SK-N-SH (cell line): ENCODE measurements around the gene TRIP11. TPM values are rescaled to one million over a fixed set of nuclear protein-coding genes. Genes with fewer than 3 reads are reported as not detected.

Source experiments
- CTCF ChIA-PET: fragments of 300-600, 350-600 bp; formaldehyde crosslinking; extraction: SDS; loops from one replicate; lab custom pipeline; 2021; lab: Yijun Ruan, JAX
- POLR2A ChIA-PET: fragments of 350-600 bp; sonication (Branson Sonifier 250); formaldehyde crosslinking; extraction: SDS; loops from one replicate; lab custom pipeline; 2020; ENCODE audit warnings: antibody characterized with exemption, inconsistent platforms; lab: Yijun Ruan, JAX
- DNase-seq: peaks from one replicate; pipeline ENCODE4 v3.0.0; 2012
- H2AFZ ChIP-seq: fragments of 200-600 bp; sonication (generic); 2 replicates; pipeline ENCODE4 v1.8.1; 2016; ENCODE audit warnings: antibody characterized with exemption, mild to moderate bottlenecking, low read depth
- H3F3A ChIP-seq: fragments of 200-600 bp; sonication (generic); replicated peaks from 2 replicates; pipeline ENCODE3; 2016; ENCODE audit warnings: antibody characterized with exemption, mild to moderate bottlenecking; ENCODE audit not compliant: insufficient read depth
- H3K27ac ChIP-seq, 2 experiments: fragments of 200-500 bp in 1 of 2; fragments of 200-600 bp in 1 of 2; sonication (Bioruptor generic) in 1 of 2; sonication (generic), shearing (Covaris generic) in 1 of 2; 2 replicates each; pipeline versions ENCODE4 v1.5.1 to v1.6.1; 2014 to 2016; ENCODE audit warnings: low read depth in 2 of 2, inconsistent platforms in 1 of 2, low read length in 1 of 2, mild to moderate bottlenecking in 1 of 2, mixed read lengths in 1 of 2
- H3K27me3 ChIP-seq: fragments of 200-600 bp; sonication (generic), shearing (Covaris generic); 2 replicates; pipeline ENCODE4 v1.6.1; 2016; ENCODE audit warnings: mixed run types; ENCODE audit not compliant: insufficient read depth
- H3K36me3 ChIP-seq, 2 experiments: fragments of 200-500 bp in 1 of 2; fragments of 200-600 bp in 1 of 2; sonication (Bioruptor generic) in 1 of 2; sonication (generic) in 1 of 2; replicated peaks in 1 of 2; 2 replicates each; pipeline versions ENCODE3 to v1.5.1; 2014 to 2016; ENCODE audit warnings: low read length in 1 of 2, mild to moderate bottlenecking in 1 of 2; ENCODE audit not compliant: insufficient read depth in 2 of 2, control insufficient read depth in 1 of 2
- H3K4me1 ChIP-seq, 2 experiments: fragments of 200-500 bp in 1 of 2; fragments of 200-600 bp in 1 of 2; sonication (Bioruptor generic) in 1 of 2; sonication (generic), shearing (Covaris generic) in 1 of 2; 2 replicates each; pipeline versions ENCODE4 v1.5.1 to v1.6.1; 2014 to 2016; ENCODE audit warnings: low read depth in 1 of 2, low read length in 1 of 2, mixed run types in 1 of 2; ENCODE audit not compliant: insufficient read depth in 2 of 2, control insufficient read depth in 1 of 2
- H3K4me2 ChIP-seq: fragments of 200-600 bp; sonication (generic), shearing (Covaris generic); 2 replicates; pipeline ENCODE4 v1.6.1; 2017; ENCODE audit warnings: mixed run types
- H3K4me3 ChIP-seq, 2 experiments: fragments of 200-500 bp in 1 of 2; fragments of 200-600 bp in 1 of 2; sonication (Bioruptor generic) in 1 of 2; sonication (generic), shearing (Covaris generic) in 1 of 2; 2 replicates each; pipeline versions ENCODE4 v1.5.1 to v1.8.1; 2014 to 2016; ENCODE audit warnings: low read depth in 2 of 2, inconsistent platforms in 1 of 2, low read length in 1 of 2, mild to moderate bottlenecking in 1 of 2, mixed read lengths in 1 of 2, moderate library complexity in 1 of 2
- H3K79me2 ChIP-seq: fragments of 200-600 bp; sonication (generic); 2 replicates; pipeline ENCODE4 v1.8.1; 2017; ENCODE audit warnings: mild to moderate bottlenecking; ENCODE audit not compliant: insufficient read depth
- H3K9ac ChIP-seq: fragments of 200-600 bp; sonication (generic); 2 replicates; pipeline ENCODE4 v1.6.1; 2017; ENCODE audit warnings: mixed run types
- H3K9me2 ChIP-seq: fragments of 200-600 bp; sonication (generic); 2 replicates; pipeline ENCODE4 v1.6.1; 2017; ENCODE audit warnings: mixed run types
- H3K9me3 ChIP-seq: fragments of 200-600 bp; sonication (generic); 2 replicates; pipeline ENCODE4 v1.6.1; 2017; ENCODE audit warnings: mixed run types, mild to moderate bottlenecking, moderate library complexity
- H4K20me1 ChIP-seq: fragments of 200-600 bp; sonication (generic); 2 replicates; pipeline ENCODE4 v1.6.1; 2017; ENCODE audit warnings: mild to moderate bottlenecking, mixed run types; ENCODE audit not compliant: insufficient read depth
- CHD2 ChIP-seq: fragments of 150-350 bp; IDR thresholded peaks from 2 replicates; pipeline ENCODE4 v1.6.1; 2018; ENCODE audit warnings: low read length; ENCODE audit not compliant: partially characterized antibody
- CTCF ChIP-seq: fragments of 200-600 bp; sonication (generic); IDR thresholded peaks from 2 replicates; pipeline ENCODE4 v1.6.1; 2017; ENCODE audit warnings: antibody characterized with exemption, mild to moderate bottlenecking, moderate library complexity
- ELF1 ChIP-seq: IDR thresholded peaks from 2 replicates; pipeline ENCODE4 v1.4.0; 2012
- FOXJ3 ChIP-seq: sonication (generic); formaldehyde crosslinking; IDR thresholded peaks from 2 replicates; pipeline ENCODE4 v1.5.1; 2020; ENCODE audit warnings: mild to moderate bottlenecking, missing genetic modification reagents
- GABPA ChIP-seq: IDR thresholded peaks from 2 replicates; pipeline ENCODE4 v1.4.0; 2012; ENCODE audit warnings: low read depth, mild to moderate bottlenecking
- IRF3 ChIP-seq: fragments of 150-350 bp; IDR thresholded peaks from 2 replicates; pipeline ENCODE4 v1.6.1; 2016; ENCODE audit warnings: mild to moderate bottlenecking, low read depth, low read length
- JUND ChIP-seq: IDR thresholded peaks from 2 replicates; pipeline ENCODE4 v1.4.0; 2012
- MEF2A ChIP-seq: IDR thresholded peaks from 2 replicates; pipeline ENCODE4 v1.4.0; 2012; ENCODE audit warnings: low read depth, borderline replicate concordance
- MXI1 ChIP-seq: IDR thresholded peaks from 2 replicates; pipeline ENCODE4 v1.6.1; 2012; ENCODE audit warnings: mild to moderate bottlenecking, low read depth, low read length, improper control_type of control experiment
- NFIC ChIP-seq: IDR thresholded peaks from 2 replicates; pipeline ENCODE4 v1.4.0; 2012; ENCODE audit warnings: borderline replicate concordance
- NRF1 ChIP-seq: IDR thresholded peaks from 2 replicates; pipeline ENCODE4 v1.6.1; 2012; ENCODE audit warnings: low read depth, mild to moderate bottlenecking, low read length
- PBX3 ChIP-seq: IDR thresholded peaks from 2 replicates; pipeline ENCODE4; 2012
- RAD21 ChIP-seq: IDR thresholded peaks from 2 replicates; pipeline ENCODE4 v1.6.1; 2012; ENCODE audit warnings: mild to moderate bottlenecking, low read length
- RCOR1 ChIP-seq: fragments of 150-350 bp; IDR thresholded peaks from 2 replicates; pipeline ENCODE4 v1.6.1; 2017; ENCODE audit warnings: antibody characterized with exemption, low read length
- RFX5 ChIP-seq: IDR thresholded peaks from 2 replicates; pipeline ENCODE4 v1.6.1; 2012; ENCODE audit warnings: mild to moderate bottlenecking, improper control_type of control experiment, low read length
- SIN3A ChIP-seq: IDR thresholded peaks from 2 replicates; pipeline ENCODE4 v1.6.1; 2012; ENCODE audit warnings: low read depth, mild to moderate bottlenecking, low read length, moderate library complexity, borderline replicate concordance
- USF2 ChIP-seq: fragments of 150-350 bp; IDR thresholded peaks from 2 replicates; pipeline ENCODE4 v1.6.1; 2017; ENCODE audit warnings: antibody characterized with exemption, low read length, low read depth, borderline replicate concordance
- ZBTB33 ChIP-seq: IDR thresholded peaks from 2 replicates; pipeline ENCODE4 v1.4.0; 2012; ENCODE audit warnings: low read depth, borderline replicate concordance
- WGBS: methylation state at CpG from one replicate; pipeline ENCODE4 v1.1.6; 2017; ENCODE audit warnings: low lambda C conversion rate; 5-methylcytosine and 5-hydroxymethylcytosine counted together
- polyA plus RNA-seq, 3 experiments: library from polyadenylated mRNA; depleted of rRNA; stranded (reverse); fragments of >200 nt; gene quantifications; 2 replicates each; pipeline ENCODE4 v1.2.3, GENCODE V29; 2012

Gene TRIP11
- polyA plus RNA-seq, 1 of the 3 experiments (the other 2 are of a cell fraction) = 4.6 TPM

GRCh38 chr14:92022036-92022435, 17.8 kb downstream of the TRIP11 start (continued):
- TF ChIP-seq USF2 = no peak
- TF ChIP-seq MXI1 = no peak
- no peak for TF ChIP-seq SIN3A
- no peak for TF ChIP-seq RFX5
- TF ChIP-seq NRF1 = no peak
- no peak for TF ChIP-seq IRF3
- TF ChIP-seq ELF1 = no peak
- no peak for TF ChIP-seq JUND
- no peak for TF ChIP-seq FOXJ3 (CRISPR knock-in tag)

- ChIA-PET POLR2A (no interaction called here), CTCF (interaction anchor here (1.7 kb wide), 1 partner anchor 25 kb away, joined by 4 read pairs; no protein-coding TSS in a partner anchor)
- Histone ChIP-seq H3K9ac (no peak overlapping the region), H2AFZ (no peak overlapping the region), H3K36me3 (peaks cover 35 to 59% of the 10 kb centered on the region in 2 experiments), H3K27ac (no peak overlapping the region), H3K9me3 (no peaks in the 10 kb centered on the region), H4K20me1 (no peaks in the 10 kb centered on the region), H3K4me1 (no peaks in the 10 kb centered on the region), H3K27me3 (no peaks in the 10 kb centered on the region), H3K4me3 (no peak overlapping the region), H3K4me2 (no peak overlapping the region), H3F3A (no peaks in the 10 kb centered on the region), H3K79me2 (peaks cover 45% of the 10 kb centered on the region), H3K9me2 (no peaks in the 10 kb centered on the region)
- no peak for DNase-seq
- WGBS = 92% methylated on average over 3 of the region's 3 CpGs
- no peak for TF ChIP-seq CHD2
- TF ChIP-seq PBX3 = no peak
- no peak for TF ChIP-seq MXI1
- no peak for TF ChIP-seq NRF1
- no peak for TF ChIP-seq NFIC
- no peak for TF ChIP-seq FOXJ3 (CRISPR knock-in tag)
- no peak for TF ChIP-seq GABPA
- TF ChIP-seq RAD21 = no peak
- no peak for TF ChIP-seq MEF2A
- TF ChIP-seq CTCF = no peak
- TF ChIP-seq SIN3A = no peak
- TF ChIP-seq RCOR1 = no peak
- no peak for TF ChIP-seq ZBTB33
- TF ChIP-seq, all 33 proteins: peak for 0
These were observed 18.3 kb downstream of the TRIP11 start for GRCh38 chr14:92021523-92021922.
